ENCODE results near the gene FAM216B. TPM values are rescaled to one million over a fixed set of nuclear protein-coding genes. Genes with fewer than 3 reads are reported as not detected.

FAM216B gene
- total and polyA plus RNA-seq, 2 of the 8 experiments (the other 6 are each of a cell fraction or from before 2014, with no cell fraction given): not detected

- TF ChIP-seq CBX8 (IDR thresholded peaks at IDR 0.05; ENCODE audit: borderline replicate concordance, low read depth, low read length) (no peak), BRCA1 (IDR thresholded peaks at IDR 0.05; ENCODE audit: low read depth, low read length) (no peak), SIN3A (conservative IDR thresholded peaks at IDR 0.05 in 1 of 2, IDR thresholded peaks at IDR 0.05 in 1 of 2; ENCODE audit: low read depth in 1 of 2, low read length in 2 of 2) (no peak), NRF1 (IDR thresholded peaks at IDR 0.05; ENCODE audit: low read depth, low read length) (no peak)
Measured at GRCh38 chr13:42733046-42733445, 48.3 kb upstream of the FAM216B start (continued).
